Measurements from ENCODE around the gene SPTAN1. TPM values are rescaled to one million over a fixed set of nuclear protein-coding genes. Genes with fewer than 3 reads are reported as not detected.

The SPTAN1 gene
- total RNA-seq, 1 experiment from 2014 or later: 229 TPM

DNA sequence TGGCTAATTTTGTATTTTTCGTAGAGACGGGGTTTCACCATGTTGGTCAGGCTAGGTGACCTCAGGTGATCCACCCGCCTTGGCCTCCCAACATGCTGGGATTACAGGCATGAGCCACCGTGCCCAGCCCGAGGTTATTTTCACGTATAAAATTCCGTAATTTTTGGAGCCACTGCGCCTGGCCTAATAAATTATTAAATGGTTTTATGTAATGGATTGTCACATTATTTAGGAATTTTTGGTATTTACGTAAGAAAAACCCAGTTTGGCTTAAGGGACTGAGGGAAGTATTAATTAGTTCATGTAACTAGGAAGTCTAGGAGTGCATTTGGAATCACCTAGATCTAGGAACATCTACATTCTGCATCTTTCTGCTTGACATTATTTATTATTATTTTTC lies 39.6 kb upstream of the SPTAN1 start:
- H3K4me3 ChIP-seq (ENCODE audit: low read depth in 2 of 2, low read length in 2 of 2): no peak overlapping the region
- H3K36me3 ChIP-seq (ENCODE audit: control insufficient read depth, insufficient read depth, low read length): peaks cover 2% of the 10 kb centered on the region; the same call in 1 of the 2 replicates
- CTCF ChIA-PET: interaction anchor here (0.6 kb wide), 1 partner anchor 53 kb away, joined by 6 read pairs; no protein-coding TSS in a partner anchor

DNA sequence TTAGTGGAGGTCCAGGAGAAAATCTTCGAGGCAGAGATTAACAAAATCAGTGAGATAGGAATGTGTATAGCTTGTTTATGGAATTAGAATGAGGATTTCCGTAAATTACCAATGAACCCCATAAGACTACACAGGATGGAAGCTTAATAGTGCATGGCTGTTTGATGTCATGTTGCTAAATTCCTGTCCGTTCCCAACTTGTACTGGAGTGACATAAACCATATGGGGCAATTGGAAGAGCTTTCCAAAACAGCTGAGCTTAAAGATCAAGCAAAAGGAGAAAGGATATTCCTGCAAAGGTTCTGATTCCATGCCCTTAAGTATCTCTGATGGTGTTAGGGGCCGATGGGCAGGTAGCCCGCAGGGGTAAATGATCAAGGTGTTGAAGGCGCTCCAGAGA lies 30.4 kb upstream of the SPTAN1 start:
- TF ChIP-seq, protein P1, sequence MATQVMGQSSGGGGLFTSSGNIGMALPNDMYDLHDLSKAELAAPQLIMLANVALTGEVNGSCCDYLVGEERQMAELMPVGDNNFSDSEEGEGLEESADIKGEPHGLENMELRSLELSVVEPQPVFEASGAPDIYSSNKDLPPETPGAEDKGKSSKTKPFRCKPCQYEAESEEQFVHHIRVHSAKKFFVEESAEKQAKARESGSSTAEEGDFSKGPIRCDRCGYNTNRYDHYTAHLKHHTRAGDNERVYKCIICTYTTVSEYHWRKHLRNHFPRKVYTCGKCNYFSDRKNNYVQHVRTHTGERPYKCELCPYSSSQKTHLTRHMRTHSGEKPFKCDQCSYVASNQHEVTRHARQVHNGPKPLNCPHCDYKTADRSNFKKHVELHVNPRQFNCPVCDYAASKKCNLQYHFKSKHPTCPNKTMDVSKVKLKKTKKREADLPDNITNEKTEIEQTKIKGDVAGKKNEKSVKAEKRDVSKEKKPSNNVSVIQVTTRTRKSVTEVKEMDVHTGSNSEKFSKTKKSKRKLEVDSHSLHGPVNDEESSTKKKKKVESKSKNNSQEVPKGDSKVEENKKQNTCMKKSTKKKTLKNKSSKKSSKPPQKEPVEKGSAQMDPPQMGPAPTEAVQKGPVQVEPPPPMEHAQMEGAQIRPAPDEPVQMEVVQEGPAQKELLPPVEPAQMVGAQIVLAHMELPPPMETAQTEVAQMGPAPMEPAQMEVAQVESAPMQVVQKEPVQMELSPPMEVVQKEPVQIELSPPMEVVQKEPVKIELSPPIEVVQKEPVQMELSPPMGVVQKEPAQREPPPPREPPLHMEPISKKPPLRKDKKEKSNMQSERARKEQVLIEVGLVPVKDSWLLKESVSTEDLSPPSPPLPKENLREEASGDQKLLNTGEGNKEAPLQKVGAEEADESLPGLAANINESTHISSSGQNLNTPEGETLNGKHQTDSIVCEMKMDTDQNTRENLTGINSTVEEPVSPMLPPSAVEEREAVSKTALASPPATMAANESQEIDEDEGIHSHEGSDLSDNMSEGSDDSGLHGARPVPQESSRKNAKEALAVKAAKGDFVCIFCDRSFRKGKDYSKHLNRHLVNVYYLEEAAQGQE (IDR thresholded peaks at IDR 0.05; ENCODE audit: insufficient read depth in 1 of 2, low read depth in 2 of 2, low read length in 1 of 2): no peak
- TF ChIP-seq SIN3A (IDR thresholded peaks at IDR 0.05; ENCODE audit: borderline replicate concordance, insufficient read depth, low read depth, low read length): no peak
- no peak for TF ChIP-seq TCF7L2 (IDR thresholded peaks at IDR 0.05; ENCODE audit: low read depth, low read length)
- TF ChIP-seq, protein P2, sequence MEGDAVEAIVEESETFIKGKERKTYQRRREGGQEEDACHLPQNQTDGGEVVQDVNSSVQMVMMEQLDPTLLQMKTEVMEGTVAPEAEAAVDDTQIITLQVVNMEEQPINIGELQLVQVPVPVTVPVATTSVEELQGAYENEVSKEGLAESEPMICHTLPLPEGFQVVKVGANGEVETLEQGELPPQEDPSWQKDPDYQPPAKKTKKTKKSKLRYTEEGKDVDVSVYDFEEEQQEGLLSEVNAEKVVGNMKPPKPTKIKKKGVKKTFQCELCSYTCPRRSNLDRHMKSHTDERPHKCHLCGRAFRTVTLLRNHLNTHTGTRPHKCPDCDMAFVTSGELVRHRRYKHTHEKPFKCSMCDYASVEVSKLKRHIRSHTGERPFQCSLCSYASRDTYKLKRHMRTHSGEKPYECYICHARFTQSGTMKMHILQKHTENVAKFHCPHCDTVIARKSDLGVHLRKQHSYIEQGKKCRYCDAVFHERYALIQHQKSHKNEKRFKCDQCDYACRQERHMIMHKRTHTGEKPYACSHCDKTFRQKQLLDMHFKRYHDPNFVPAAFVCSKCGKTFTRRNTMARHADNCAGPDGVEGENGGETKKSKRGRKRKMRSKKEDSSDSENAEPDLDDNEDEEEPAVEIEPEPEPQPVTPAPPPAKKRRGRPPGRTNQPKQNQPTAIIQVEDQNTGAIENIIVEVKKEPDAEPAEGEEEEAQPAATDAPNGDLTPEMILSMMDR (IDR thresholded peaks at IDR 0.05): no peak
- TF ChIP-seq POLR2AphosphoS5 (IDR thresholded peaks at IDR 0.05; ENCODE audit: low read depth, low read length): no peak
- Histone ChIP-seq H3K9me3 (ENCODE audit: control insufficient read depth, insufficient read depth, low read depth, low read length) (no peaks in the 10 kb centered on the region), H3K27ac (ENCODE audit: low read length) (no peak overlapping the region), H3K27me3 (ENCODE audit: control insufficient read depth, insufficient read depth, low read length) (no peaks in the 10 kb centered on the region), H3K4me1 (ENCODE audit: control insufficient read depth, insufficient read depth, low read length) (no peaks in the 10 kb centered on the region), H3K4me3 (ENCODE audit: low read depth in 2 of 2, low read length in 2 of 2) (no peak overlapping the region), H3K36me3 (ENCODE audit: control insufficient read depth, insufficient read depth, low read length) (no peaks in the 10 kb centered on the region)
- intact Hi-C loops (cut with micrococcal nuclease; ENCODE audit: unreplicated experiment): no loop called here
- DNase-seq (ENCODE audit: low read depth, low spot score) (no peak), ATAC-seq (no peak)
- in situ Hi-C loops (cut with HindIII; ENCODE audit: low pct_unique_long_range_greater_than_20kb, low sequenced_read_pairs): no loop called here
- BruUV-seq (replicated peaks): no TSS peak
- ChIA-PET POLR2A (interaction anchor here (0.6 kb wide), 1 partner anchor 17 kb away, joined by 22 read pairs; no protein-coding TSS in a partner anchor), CTCF (no interaction called here)

More for the DNA sequence above, 39.6 kb upstream of the SPTAN1 start:
- intact Hi-C loops (cut with micrococcal nuclease; ENCODE audit: unreplicated experiment) (no loop called here), in situ Hi-C loops (cut with HindIII; ENCODE audit: low pct_unique_long_range_greater_than_20kb, low sequenced_read_pairs) (no loop called here)
- POLR2A ChIA-PET: no interaction called here
- no TSS peak for BruUV-seq (replicated peaks)
- no peak overlapping the region for H3K27ac ChIP-seq (ENCODE audit: low read length)
- no peaks in the 10 kb centered on the region for H3K27me3 ChIP-seq (ENCODE audit: control insufficient read depth, insufficient read depth, low read length)
- TF ChIP-seq POLR2AphosphoS5 (IDR thresholded peaks at IDR 0.05; ENCODE audit: low read depth, low read length): no peak
- TF ChIP-seq TCF7L2 (IDR thresholded peaks at IDR 0.05; ENCODE audit: low read depth, low read length): no peak
- no peak for TF ChIP-seq SIN3A (IDR thresholded peaks at IDR 0.05; ENCODE audit: borderline replicate concordance, insufficient read depth, low read depth, low read length)
- TF ChIP-seq, protein P2 (IDR thresholded peaks at IDR 0.05): no peak
- TF ChIP-seq, protein P1 (IDR thresholded peaks at IDR 0.05; ENCODE audit: insufficient read depth in 1 of 2, low read depth in 2 of 2, low read length in 1 of 2): no peak
- H3K9me3 ChIP-seq (ENCODE audit: control insufficient read depth, insufficient read depth, low read depth, low read length): no peaks in the 10 kb centered on the region
- no peaks in the 10 kb centered on the region for H3K4me1 ChIP-seq (ENCODE audit: control insufficient read depth, insufficient read depth, low read length)
- ATAC-seq: no peak
- DNase-seq (ENCODE audit: low read depth, low spot score): no peak
